Keratinocyte (primary cell): ENCODE measurements around the gene FBXL22.

Experiments
- EZH2 ChIP-seq: IDR thresholded peaks from one replicate; pipeline ENCODE4 v1.6.1; 2012; ENCODE audit warnings: inconsistent platforms, mild to moderate bottlenecking, low read length, moderate library complexity
- TF ChIP-seq, protein P1 (sequence below), 3 experiments: IDR thresholded peaks in 1 of 3; conservative IDR thresholded peaks in 1 of 3; optimal IDR thresholded peaks in 1 of 3; 2 replicates in 2 of 3; 3 replicates in 1 of 3; pipeline versions ENCODE3 to v1.5.1; 2011; ENCODE audit warnings: low read length in 3 of 3, mild to moderate bottlenecking in 3 of 3, moderate library complexity in 2 of 3, control low read depth in 1 of 3, inconsistent platforms in 1 of 3; ENCODE audit not compliant: insufficient read depth in 2 of 3; ENCODE audit errors: extremely low read depth in 1 of 3

DNA sequence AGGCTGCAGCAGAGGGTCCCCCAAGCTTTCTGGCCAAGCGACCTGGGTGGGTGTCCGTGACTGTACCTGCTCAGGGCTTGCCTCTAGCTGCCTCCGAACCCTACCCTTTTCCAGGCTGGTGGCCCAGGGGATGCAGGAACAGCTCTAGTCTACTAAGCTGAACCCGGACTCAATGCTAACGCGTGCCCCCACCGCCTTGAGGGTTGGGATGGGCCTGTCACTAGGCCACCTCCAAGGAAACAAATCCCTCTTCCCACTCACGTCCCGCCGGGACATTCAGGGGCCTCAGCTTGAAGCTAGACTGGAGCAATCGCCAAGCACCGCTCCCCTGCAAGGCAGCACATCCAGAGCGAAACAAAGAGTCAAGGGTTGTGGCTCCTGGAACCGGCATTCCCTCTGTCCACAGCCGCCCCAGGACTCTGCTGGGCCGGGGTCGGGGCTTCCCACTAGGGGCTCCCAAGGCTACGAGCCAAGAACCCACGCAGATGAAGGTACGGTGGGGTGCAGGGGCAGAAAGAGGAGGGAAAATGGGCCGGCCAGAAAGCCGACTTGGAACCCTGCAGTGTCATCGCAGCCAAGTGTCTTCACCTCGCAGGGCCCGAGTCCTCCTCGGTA, 2.9 kb downstream of the FBXL22 start:
- TF ChIP-seq EZH2, result no peak
- TF ChIP-seq, protein P1, sequence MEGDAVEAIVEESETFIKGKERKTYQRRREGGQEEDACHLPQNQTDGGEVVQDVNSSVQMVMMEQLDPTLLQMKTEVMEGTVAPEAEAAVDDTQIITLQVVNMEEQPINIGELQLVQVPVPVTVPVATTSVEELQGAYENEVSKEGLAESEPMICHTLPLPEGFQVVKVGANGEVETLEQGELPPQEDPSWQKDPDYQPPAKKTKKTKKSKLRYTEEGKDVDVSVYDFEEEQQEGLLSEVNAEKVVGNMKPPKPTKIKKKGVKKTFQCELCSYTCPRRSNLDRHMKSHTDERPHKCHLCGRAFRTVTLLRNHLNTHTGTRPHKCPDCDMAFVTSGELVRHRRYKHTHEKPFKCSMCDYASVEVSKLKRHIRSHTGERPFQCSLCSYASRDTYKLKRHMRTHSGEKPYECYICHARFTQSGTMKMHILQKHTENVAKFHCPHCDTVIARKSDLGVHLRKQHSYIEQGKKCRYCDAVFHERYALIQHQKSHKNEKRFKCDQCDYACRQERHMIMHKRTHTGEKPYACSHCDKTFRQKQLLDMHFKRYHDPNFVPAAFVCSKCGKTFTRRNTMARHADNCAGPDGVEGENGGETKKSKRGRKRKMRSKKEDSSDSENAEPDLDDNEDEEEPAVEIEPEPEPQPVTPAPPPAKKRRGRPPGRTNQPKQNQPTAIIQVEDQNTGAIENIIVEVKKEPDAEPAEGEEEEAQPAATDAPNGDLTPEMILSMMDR (optimal IDR thresholded peaks at IDR 0.05 in 1 of 3, IDR thresholded peaks at IDR 0.05 in 1 of 3, conservative IDR thresholded peaks at IDR 0.05 in 1 of 3; ENCODE audit: extremely low read depth in 1 of 3, insufficient read depth in 2 of 3, low read length in 3 of 3), result no peak
